ENCODE data around the gene CHRNA9.
"Not testable (repeated sequence)": the region's sequence is repeated elsewhere in the genome, so short reads cannot be mapped to it uniquely, and the experiment has no call there.

The CHRNA9 gene

GRCh38 chr4:40372651-40373050 is 37.5 kb downstream of the CHRNA9 start:
- DNase-seq (ENCODE audit: low read depth, low spot score): no peak
- H3K4me3 ChIP-seq (ENCODE audit: low read length): no peak overlapping the region

GRCh38 chr4:40373636-40374035 is 38.5 kb downstream of the CHRNA9 start:
- no peak for DNase-seq (ENCODE audit: low read depth, low spot score)
- no peak overlapping the region for H3K4me3 ChIP-seq (ENCODE audit: low read length)

- H3K4me3 ChIP-seq (ENCODE audit: low read length): no peak overlapping the region
- no peak for DNase-seq (ENCODE audit: low read depth, low spot score)
Measured at GRCh38 chr4:40375095-40375494, 40.0 kb downstream of the CHRNA9 start.

- H3K4me3 ChIP-seq (ENCODE audit: low read length): no peak overlapping the region
- no peak for DNase-seq (ENCODE audit: low read depth, low spot score)
Measured at GRCh38 chr4:40375620-40376019, 40.5 kb downstream of the CHRNA9 start.

DNA sequence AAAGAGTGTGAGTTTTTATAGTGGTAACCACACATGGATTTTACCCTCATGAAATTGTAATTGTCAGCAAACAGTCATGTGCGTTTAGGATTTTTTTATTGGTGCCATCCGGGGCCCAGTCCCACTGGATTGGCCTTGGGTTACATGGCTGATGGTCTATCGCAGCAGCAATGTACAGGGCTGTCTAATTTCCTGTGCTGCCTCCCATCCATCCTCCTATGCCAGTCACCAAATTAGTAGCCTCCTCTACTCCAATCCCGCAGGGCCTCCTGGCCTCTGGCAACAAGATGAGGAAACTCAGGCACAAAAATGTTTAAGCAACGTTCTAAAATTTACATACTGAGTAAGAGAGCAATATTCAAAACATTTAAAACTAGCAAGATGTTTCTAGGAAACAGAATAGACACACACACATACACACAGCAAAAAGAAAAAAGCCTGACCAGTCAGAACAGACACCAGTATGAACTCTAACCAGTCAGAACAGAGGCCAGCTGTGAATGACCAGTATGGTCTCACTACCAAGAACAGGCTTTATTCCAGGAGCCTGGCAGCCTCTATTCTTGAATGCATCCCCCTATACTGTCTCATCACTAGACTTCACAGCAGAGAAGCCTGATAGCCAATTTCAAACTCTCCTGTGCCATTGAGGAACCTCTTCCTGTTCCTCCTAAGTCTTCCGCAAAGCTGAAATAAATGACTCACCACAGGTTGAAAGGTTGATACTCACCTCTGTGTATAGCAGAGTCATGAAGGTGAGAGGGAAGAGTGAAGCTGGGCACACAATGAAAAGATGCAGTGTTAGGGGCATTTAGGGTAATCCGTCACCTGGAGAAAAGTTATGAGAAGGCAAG is 42.6 kb downstream of the CHRNA9 start:
- no peak overlapping the region for H3K4me3 ChIP-seq (ENCODE audit: low read length)
- no peak for DNase-seq (ENCODE audit: low read depth, low spot score)

DNA sequence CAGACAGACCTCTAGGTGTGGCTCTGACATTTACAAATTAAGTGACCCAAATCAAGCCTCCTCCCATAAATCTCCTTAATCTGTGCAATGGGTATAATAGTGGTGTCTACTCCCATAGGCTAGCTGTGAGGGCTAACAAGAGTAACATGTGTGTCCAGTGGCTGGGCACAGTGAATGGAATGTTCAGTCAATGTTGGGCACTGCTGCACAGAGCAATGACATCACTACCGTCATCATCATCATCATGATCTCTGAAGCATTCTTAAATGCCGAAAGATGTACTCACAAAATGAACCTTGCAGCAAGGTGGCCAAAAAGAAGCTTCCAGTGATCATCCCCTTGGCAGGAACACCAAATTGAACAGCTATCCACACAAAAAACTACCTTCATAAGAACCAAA is 43.5 kb downstream of the CHRNA9 start:
- H3K4me3 ChIP-seq (ENCODE audit: low read length): no peak overlapping the region
- no peak for DNase-seq (ENCODE audit: low read depth, low spot score)

DNA sequence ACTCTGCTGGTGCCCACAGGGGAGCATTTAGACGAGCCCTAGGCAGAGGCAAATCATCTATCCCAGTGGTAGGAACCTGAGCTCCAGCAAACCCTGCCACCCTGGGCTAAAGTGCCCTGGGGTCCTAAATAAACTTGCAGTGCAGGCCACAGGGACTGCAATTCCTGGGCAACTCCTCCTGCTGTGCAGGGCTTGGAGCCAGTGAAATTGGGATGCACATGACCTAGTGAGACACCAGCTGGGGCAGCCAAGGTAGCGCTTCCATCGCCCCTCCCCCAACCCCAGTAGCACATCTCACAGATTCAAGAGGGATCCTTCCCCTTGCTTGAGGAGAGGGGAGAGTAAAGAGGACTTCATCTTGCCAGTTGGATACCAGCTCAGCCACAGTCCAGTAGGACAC is 44.1 kb downstream of the CHRNA9 start:
- DNase-seq (ENCODE audit: low read depth, low spot score): no peak
- H3K4me3 ChIP-seq (ENCODE audit: low read length): no peak overlapping the region

DNA sequence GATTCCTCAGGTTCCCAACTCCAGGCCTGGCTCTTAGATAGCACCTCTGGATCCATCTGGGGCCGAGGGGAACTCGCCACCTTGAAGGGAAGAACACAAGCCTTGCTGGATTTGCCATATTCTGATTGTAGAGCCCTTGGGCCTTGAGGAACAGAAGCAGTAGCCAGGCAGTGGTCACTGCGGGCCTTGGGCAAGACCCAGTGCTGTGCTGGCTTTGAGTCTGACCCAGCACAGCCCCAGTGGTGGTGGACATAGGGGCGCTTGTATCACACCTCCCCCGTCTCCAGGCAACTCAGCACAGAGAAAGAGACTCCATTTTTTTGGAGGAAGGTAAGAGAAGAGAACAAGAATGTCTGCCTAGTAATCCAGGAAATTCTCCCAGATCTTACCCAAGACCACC is 45.5 kb downstream of the CHRNA9 start:
- no peak overlapping the region for H3K4me3 ChIP-seq (ENCODE audit: low read length)
- no peak for DNase-seq (ENCODE audit: low read depth, low spot score)

- no peak overlapping the region for H3K4me3 ChIP-seq (ENCODE audit: low read length)
- DNase-seq (ENCODE audit: low read depth, low spot score): peak; percentile 21
Measured at GRCh38 chr4:40388239-40388638, 53.1 kb downstream of the CHRNA9 start.

GRCh38 chr4:40389986-40390385 is 54.9 kb downstream of the CHRNA9 start:
- no peak overlapping the region for H3K4me3 ChIP-seq (ENCODE audit: low read length)

DNA sequence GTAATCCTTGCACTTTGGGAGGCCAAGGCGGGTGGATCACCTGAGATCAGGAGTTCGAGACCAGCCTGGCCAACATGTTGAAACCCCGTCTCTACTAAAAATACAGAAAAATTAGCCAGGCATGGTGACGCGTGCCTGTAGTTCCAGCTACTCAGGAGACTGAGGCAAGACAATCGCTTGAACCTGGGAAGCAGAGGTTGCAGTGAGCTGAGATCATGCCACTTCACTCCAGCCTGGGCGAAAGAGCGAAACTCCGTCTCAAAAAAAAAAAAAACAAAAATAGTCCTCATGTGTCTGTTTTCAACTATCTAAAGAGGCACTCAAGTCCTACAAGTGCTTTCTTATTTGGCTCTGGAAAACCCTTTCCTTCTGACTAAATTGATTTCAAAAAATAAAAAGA is 57.1 kb downstream of the CHRNA9 start:
- DNase-seq (ENCODE audit: low read depth, low spot score): not testable (repeated sequence)

More at GRCh38 chr4:40389986-40390385, 54.9 kb downstream of the CHRNA9 start:
- DNase-seq (ENCODE audit: low read depth, low spot score): no peak

GRCh38 chr4:40394236-40394635 is 59.1 kb downstream of the CHRNA9 start:
- DNase-seq (ENCODE audit: low read depth, low spot score): no peak
- H3K4me3 ChIP-seq (ENCODE audit: low read length): no peak overlapping the region

More for the DNA sequence above, 57.1 kb downstream of the CHRNA9 start:
- not testable (repeated sequence) for H3K4me3 ChIP-seq (ENCODE audit: low read length)

DNA sequence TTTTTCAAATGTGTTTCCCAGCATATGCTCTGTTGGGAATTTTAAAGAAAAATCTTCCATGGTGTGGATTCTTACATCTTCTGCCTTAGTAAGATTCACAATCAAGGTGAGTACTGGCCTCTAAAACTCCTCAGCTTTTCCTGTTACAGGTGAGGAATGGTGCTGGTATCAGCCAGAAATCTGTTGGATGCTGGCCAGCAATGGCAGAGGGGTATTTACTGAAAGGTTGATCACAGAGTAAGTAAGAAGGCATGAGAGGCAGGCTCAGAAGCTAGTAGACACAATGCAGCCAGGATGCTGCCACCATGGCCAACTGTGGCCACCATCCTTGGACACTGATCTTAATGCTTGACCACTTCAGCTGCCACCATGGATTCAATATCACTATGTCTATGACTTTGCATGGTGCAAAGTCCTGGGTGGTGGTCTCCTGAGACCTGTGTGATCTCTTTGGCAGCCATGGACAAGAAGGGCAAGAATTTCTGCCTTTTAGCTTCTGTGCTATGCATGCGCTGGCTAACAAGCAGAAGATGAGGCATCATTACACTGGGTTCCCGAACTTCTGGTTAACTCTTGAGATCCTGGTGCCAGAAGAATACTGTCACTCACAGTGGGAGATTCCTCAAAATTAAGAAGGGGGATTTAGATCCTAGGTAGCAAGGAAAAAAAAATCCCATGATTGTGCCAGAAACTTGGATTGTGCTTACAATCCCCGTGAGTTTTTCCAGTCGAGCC is 60.2 kb downstream of the CHRNA9 start:
- H3K4me3 ChIP-seq (ENCODE audit: low read length): no peak overlapping the region
- DNase-seq (ENCODE audit: low read depth, low spot score): no peak

GRCh38 chr4:40395908-40396793 is 61.0 kb downstream of the CHRNA9 start:
- H3K4me3 ChIP-seq (ENCODE audit: low read length): no peak overlapping the region
- DNase-seq (ENCODE audit: low read depth, low spot score): no peak

DNA sequence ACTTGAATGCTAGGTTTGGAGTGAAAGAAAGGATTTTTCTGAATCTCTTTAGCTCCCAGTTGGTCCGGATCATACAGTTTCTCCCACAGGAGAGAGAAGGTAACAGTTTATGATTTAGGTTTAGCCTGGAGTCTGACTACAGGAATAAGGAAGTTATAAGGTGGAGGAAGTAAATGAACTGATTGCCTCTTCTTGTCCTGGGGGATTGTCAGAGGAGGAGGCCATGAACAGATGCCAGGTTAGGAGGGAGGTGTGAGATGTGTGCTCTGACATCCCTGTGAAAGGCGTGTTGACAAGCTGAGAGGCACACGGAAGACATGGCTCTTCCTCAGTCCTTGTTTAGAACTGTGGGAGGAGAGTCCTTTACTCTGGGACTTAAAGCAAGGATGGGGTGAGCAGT is 64.4 kb downstream of the CHRNA9 start:
- no peak overlapping the region for H3K4me3 ChIP-seq (ENCODE audit: low read length)
- DNase-seq (ENCODE audit: low read depth, low spot score): no peak

DNA sequence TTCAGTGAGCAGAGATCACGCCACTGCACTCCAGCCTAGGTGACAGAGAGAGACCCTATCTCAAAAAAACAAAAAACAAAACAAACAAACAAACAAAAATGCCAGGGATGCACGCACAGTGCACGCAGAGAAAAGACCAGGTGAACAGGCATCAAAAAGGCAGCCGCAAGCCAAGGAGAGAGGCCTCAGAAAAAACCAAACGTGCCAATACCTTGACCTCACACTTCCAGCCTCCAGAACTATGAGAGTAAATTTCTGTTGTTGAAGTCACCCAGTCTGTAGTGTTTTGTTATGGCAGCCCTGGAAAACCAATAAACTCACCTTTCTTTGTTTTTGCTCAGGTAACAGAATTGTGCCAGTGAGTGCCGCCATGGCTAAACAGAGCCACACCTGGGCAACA is 66.0 kb downstream of the CHRNA9 start:
- H3K4me3 ChIP-seq (ENCODE audit: low read length): no peak overlapping the region
- DNase-seq (ENCODE audit: low read depth, low spot score): no peak

DNA sequence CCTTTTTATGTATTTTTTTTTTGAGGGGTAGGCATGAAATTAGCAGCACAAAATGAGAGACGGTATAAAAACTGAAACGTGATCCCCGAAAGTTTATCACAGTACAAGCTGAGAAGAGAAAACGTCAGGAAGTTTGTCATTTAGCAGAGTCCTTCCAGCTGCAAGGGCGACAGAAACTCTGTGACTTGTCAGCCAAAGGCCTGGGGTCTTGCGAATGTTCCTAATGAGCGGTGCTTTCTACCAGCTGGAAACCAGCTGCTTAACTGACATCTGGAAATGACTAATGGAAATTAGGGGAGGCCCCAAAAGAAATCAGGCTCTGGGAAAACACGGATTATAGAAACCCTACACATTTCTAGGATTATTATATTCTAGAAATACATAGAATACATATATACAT is 66.5 kb downstream of the CHRNA9 start:
- no peak for DNase-seq (ENCODE audit: low read depth, low spot score)
- no peak overlapping the region for H3K4me3 ChIP-seq (ENCODE audit: low read length)

DNA sequence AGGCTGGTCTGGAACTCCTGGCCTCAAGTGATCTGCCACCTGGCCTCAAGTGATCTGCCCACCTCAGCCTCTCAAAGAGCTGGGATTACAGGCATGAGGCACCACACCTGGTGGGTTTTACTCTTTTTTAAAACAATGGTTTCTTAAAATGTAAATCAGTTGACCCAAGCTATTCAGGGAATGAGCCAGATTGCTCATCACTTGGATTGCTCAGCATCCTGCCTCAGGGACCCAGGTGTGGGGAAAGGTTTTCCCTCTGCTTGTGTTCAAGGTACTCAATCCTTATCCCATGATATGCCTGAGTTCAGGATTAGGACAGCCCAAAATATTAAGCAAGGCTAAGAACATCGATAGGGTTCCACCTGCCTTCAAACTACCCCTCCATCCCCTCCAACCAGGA is 67.4 kb downstream of the CHRNA9 start:
- H3K4me3 ChIP-seq (ENCODE audit: low read length): no peak overlapping the region
- DNase-seq (ENCODE audit: low read depth, low spot score): no peak

GRCh38 chr4:40403081-40403480 is 67.9 kb downstream of the CHRNA9 start:
- DNase-seq (ENCODE audit: low read depth, low spot score): no peak
- H3K4me3 ChIP-seq (ENCODE audit: low read length): no peak overlapping the region
